IMR-90 (cell line): ENCODE results near the gene GGA2. TPM values are rescaled to one million over a fixed set of nuclear protein-coding genes. Genes with fewer than 3 reads are reported as not detected.

ENCODE experiments used
- ATAC-seq: fragments of 200-7000 bp; cut with Tn5 transposase; 2 replicates; pipeline ENCODE4 v1.9.1; 2020; ENCODE audit warnings: low read depth, mild to moderate bottlenecking, moderate library complexity
- BruUV-seq: library from RNA; stranded (reverse); fragments of 400-500 nt; replicated peaks from 2 replicates; lab custom pipeline; 2021; lab: Mats Ljungman, UMichigan
- CTCF ChIA-PET: fragments of 300-600 bp; formaldehyde crosslinking; extraction: SDS; loops from one replicate; lab custom pipeline; 2021; ENCODE audit warnings: antibody characterized with exemption; lab: Yijun Ruan, JAX
- POLR2A ChIA-PET: fragments of 300-600 bp; sonication (Branson Sonifier 250); formaldehyde crosslinking; loops from one replicate; lab custom pipeline; 2022; ENCODE audit warnings: antibody characterized with exemption; ENCODE audit not compliant: unreplicated experiment; lab: Charles Lee
- DNase-seq: peaks from one replicate; pipeline ENCODE4 v3.0.0; 2013
- H2AFZ ChIP-seq: replicated peaks from 2 replicates; pipeline ENCODE3; 2013; ENCODE audit warnings: low read length, mild to moderate bottlenecking; ENCODE audit not compliant: poor library complexity
- H2AK5ac ChIP-seq: 2 replicates; pipeline ENCODE4 v1.6.1; 2013; ENCODE audit warnings: low read depth, low read length, inconsistent platforms
- H2AK9ac ChIP-seq: replicated peaks from 2 replicates; pipeline ENCODE3; 2013; ENCODE audit warnings: mild to moderate bottlenecking, low read depth, low read length, moderate library complexity; ENCODE audit not compliant: poor library complexity
- H2BK120ac ChIP-seq: 2 replicates; pipeline ENCODE4 v1.6.1; 2013; ENCODE audit warnings: low read depth, low read length, inconsistent platforms
- H2BK15ac ChIP-seq: 3 replicates; pipeline ENCODE4 v1.6.1; 2013; ENCODE audit warnings: low read depth, low read length, inconsistent platforms
- H2BK20ac ChIP-seq: 2 replicates; pipeline ENCODE4 v1.6.1; 2013; ENCODE audit warnings: low read depth, mild to moderate bottlenecking, inconsistent platforms, low read length, moderate library complexity
- H2BK5ac ChIP-seq: 2 replicates; pipeline ENCODE4 v1.6.1; 2013; ENCODE audit warnings: mild to moderate bottlenecking, low read depth, low read length, inconsistent platforms; ENCODE audit not compliant: poor library complexity, severe bottlenecking
- H3K14ac ChIP-seq: replicated peaks from 2 replicates; pipeline ENCODE4 v1.6.1; 2013; ENCODE audit warnings: low read depth, low read length, inconsistent platforms
- H3K18ac ChIP-seq: 2 replicates; pipeline ENCODE4 v1.6.1; 2013; ENCODE audit warnings: low read depth, low read length, control low read depth
- H3K23ac ChIP-seq: 2 replicates; pipeline ENCODE4 v1.6.1; 2013; ENCODE audit warnings: low read depth, low read length, inconsistent platforms
- H3K27ac ChIP-seq: 2 replicates; pipeline ENCODE4 v1.5.1; 2013; ENCODE audit warnings: mild to moderate bottlenecking, control low read depth, low read length; ENCODE audit not compliant: insufficient read depth
- H3K27me3 ChIP-seq: 2 replicates; pipeline ENCODE4 v1.6.1; 2013; ENCODE audit warnings: low read length; ENCODE audit not compliant: control insufficient read depth, insufficient read depth
- H3K36me3 ChIP-seq: 2 replicates; pipeline ENCODE4 v1.6.1; 2013; ENCODE audit warnings: low read length, mixed read lengths; ENCODE audit not compliant: control insufficient read depth, insufficient read depth
- H3K4ac ChIP-seq: 2 replicates; pipeline ENCODE4 v1.6.1; 2013; ENCODE audit warnings: low read depth, low read length, inconsistent platforms
- H3K4me1 ChIP-seq: 2 replicates; pipeline ENCODE4 v1.6.1; 2013; ENCODE audit warnings: low read length, mixed read lengths; ENCODE audit not compliant: control insufficient read depth, insufficient read depth
- H3K4me2 ChIP-seq: 2 replicates; pipeline ENCODE4 v1.6.1; 2013; ENCODE audit warnings: low read depth, mild to moderate bottlenecking, control low read depth, low read length, moderate library complexity
- H3K4me3 ChIP-seq: 2 replicates; pipeline ENCODE4 v1.5.1; 2013; ENCODE audit warnings: low read depth, mild to moderate bottlenecking, control low read depth, low read length, moderate library complexity; ENCODE audit not compliant: insufficient read depth
- H3K56ac ChIP-seq: 2 replicates; pipeline ENCODE4 v1.6.1; 2013; ENCODE audit warnings: low read length, inconsistent platforms; ENCODE audit not compliant: insufficient read depth; ENCODE audit errors: extremely low read depth
- H3K79me1 ChIP-seq, 2 experiments: 2 replicates each; pipeline ENCODE4 v1.6.1; 2013; ENCODE audit warnings: low read length in 2 of 2, inconsistent platforms in 1 of 2, low read depth in 1 of 2
- H3K9ac ChIP-seq: 2 replicates; pipeline ENCODE4 v1.6.1; 2013; ENCODE audit warnings: low read depth, low read length, control low read depth
- H3K9me1 ChIP-seq: 2 replicates; pipeline ENCODE4 v1.6.1; 2013; ENCODE audit warnings: low read length, inconsistent platforms; ENCODE audit not compliant: insufficient read depth
- H3K9me3 ChIP-seq: 2 replicates; pipeline ENCODE4 v1.6.1; 2013; ENCODE audit warnings: low read length; ENCODE audit not compliant: control insufficient read depth, insufficient read depth
- H4K20me1 ChIP-seq: 2 replicates; pipeline ENCODE4 v1.6.1; 2013; ENCODE audit warnings: low read length, inconsistent platforms; ENCODE audit not compliant: insufficient read depth
- H4K5ac ChIP-seq: 2 replicates; pipeline ENCODE4 v1.6.1; 2013; ENCODE audit warnings: mild to moderate bottlenecking, low read depth, low read length, control low read depth
- H4K8ac ChIP-seq, 2 experiments: 2 replicates each; pipeline ENCODE4 v1.6.1; 2013; ENCODE audit warnings: low read depth in 2 of 2, low read length in 2 of 2, control low read depth in 1 of 2, inconsistent platforms in 1 of 2
- H4K91ac ChIP-seq: 2 replicates; pipeline ENCODE4 v1.6.1; 2013; ENCODE audit warnings: low read depth, low read length, inconsistent platforms; ENCODE audit not compliant: insufficient read depth
- CEBPB ChIP-seq: IDR thresholded peaks from 2 replicates; pipeline ENCODE4 v1.6.1; 2012; ENCODE audit warnings: low read depth, low read length, improper control_type of control experiment
- CHD1 ChIP-seq: IDR thresholded peaks from 2 replicates; pipeline ENCODE4 v1.6.1; 2012; ENCODE audit warnings: low read depth, low read length, improper control_type of control experiment
- SMC3 ChIP-seq: fragments of 150-350 bp; IDR thresholded peaks from 2 replicates; pipeline ENCODE4 v1.6.1; 2016; ENCODE audit warnings: low read depth, mild to moderate bottlenecking, antibody characterized with exemption, low read length, moderate library complexity
- WGBS, 2 experiments: methylation state at CpG; one replicate each; pipeline versions ENCODE4 v1.1.5 to v1.1.7; 2013; ENCODE audit warnings: missing lambda C conversion rate in 2 of 2; ENCODE audit not compliant: insufficient read length in 1 of 2; ENCODE audit errors: extremely low coverage in 2 of 2; 5-methylcytosine and 5-hydroxymethylcytosine counted together
- dilution Hi-C: fragments of 300-500 bp; cut with HindIII; formaldehyde crosslinking; loops from one replicate; pipeline ENCODE4 v1.14.3; 2018; ENCODE audit warnings: low sequenced_read_pairs; ENCODE audit not compliant: unreplicated experiment
- in situ Hi-C: fragments of 300-500 bp; cut with MboI; formaldehyde crosslinking; loops from 3 replicates; pipeline ENCODE4 v1.14.3; 2019; ENCODE audit warnings: low sequenced_read_pairs, inconsistent platforms, mixed read lengths
- intact Hi-C: fragments of 100-400 bp; cut with micrococcal nuclease; formaldehyde crosslinking; loops from 2 replicates; pipeline ENCODE4 v1.10.0; 2022
- polyA plus RNA-seq, 3 experiments: library from polyadenylated mRNA; depleted of rRNA; stranded (reverse); fragments of >200 nt; gene quantifications; 2 replicates each; pipeline ENCODE4 v1.2.3, GENCODE V29; 2012; ENCODE audit warnings: low replicate concordance in 1 of 3
- total RNA-seq: library from RNA; depleted of rRNA; stranded (reverse); fragments of >200 nt; gene quantifications from 2 replicates; pipeline ENCODE4 v1.2.3, GENCODE V29; 2012
- TF ChIP-seq, protein P1 (sequence below): fragments of 150-350 bp; IDR thresholded peaks from 2 replicates; pipeline ENCODE4 v1.6.1; 2017; ENCODE audit warnings: mild to moderate bottlenecking, antibody characterized with exemption, low read length, low read depth

Gene GGA2
- total and polyA plus RNA-seq, 2 of the 4 experiments (the other 2 are of a cell fraction): 16.5 to 30.1 TPM

DNA sequence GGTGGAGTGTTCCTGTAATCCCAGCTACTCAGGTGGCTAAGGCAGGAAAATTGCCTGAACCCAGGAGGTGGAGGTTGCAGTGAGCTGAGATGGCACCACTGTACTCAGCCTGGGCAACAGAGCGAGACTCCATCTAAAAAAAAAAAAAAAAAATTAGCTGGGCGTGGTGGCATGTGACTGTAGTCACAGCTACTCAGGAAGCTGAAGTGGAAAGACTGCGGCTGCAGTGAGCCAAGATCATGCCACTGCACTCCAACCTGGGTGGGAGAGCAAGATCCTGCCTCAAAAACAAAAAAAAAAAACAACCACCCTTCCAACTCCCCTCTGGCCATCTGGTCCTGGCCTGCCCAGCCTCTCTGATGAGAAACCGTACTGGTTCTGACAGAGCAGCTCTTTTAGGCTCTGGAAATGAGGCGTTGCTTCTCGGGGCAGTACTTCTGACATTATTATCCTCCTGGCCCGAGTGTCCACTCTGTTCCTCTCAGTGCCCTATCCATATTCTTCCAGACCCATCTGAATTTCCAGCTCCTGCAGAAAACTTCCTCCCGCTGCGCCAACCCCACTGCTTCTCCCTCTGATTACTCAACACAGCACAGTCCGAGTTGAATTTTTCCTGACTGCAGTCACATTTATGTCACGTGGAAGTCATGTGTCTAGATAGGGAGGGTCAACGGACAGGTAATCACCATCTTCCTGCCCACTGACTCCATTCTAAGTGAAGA, 13.3 kb downstream of the GGA2 start:
- Histone ChIP-seq H2BK5ac (no peak overlapping the region), H3K23ac (no peak overlapping the region), H2AK9ac (no peak overlapping the region), H4K91ac (no peak overlapping the region), H3K4ac (no peak overlapping the region), H3K27ac (no peak overlapping the region), H3K79me1 (peaks cover 20 to 59% of the 10 kb centered on the region in 2 experiments), H3K4me3 (no peak overlapping the region), H2BK20ac (no peak overlapping the region), H2BK15ac (no peak overlapping the region), H3K27me3 (no peaks in the 10 kb centered on the region), H3K18ac (no peak overlapping the region), H4K8ac (no peak overlapping the region), H3K9me1 (peaks cover 10% of the 10 kb centered on the region), H3K9ac (no peak overlapping the region), H2AFZ (no peak overlapping the region), H3K4me2 (no peak overlapping the region), H4K20me1 (peaks cover 35% of the 10 kb centered on the region), H3K56ac (no peak overlapping the region), H2BK120ac (no peak overlapping the region), H4K5ac (no peak overlapping the region), H2AK5ac (no peak overlapping the region), H3K9me3 (no peaks in the 10 kb centered on the region), H3K4me1 (peaks cover 5% of the 10 kb centered on the region; the same call in 1 of the 2 replicates), H3K36me3 (peaks cover 27% of the 10 kb centered on the region), H3K14ac (no peak overlapping the region)
- in situ Hi-C loops: no loop called here
- intact Hi-C loops: no loop called here
- CTCF ChIA-PET: interaction anchor here (0.6 kb wide), 1 partner anchor 27 kb away, joined by 4 read pairs; no protein-coding TSS in a partner anchor
- POLR2A ChIA-PET: no interaction called here
- DNase-seq (peak; percentile 21), ATAC-seq (no peak; the same call in 1 of the 2 replicates)
- 93% methylated on average over 4 of the region's 12 CpGs; no CpG with 5 or more reads in 1 of the 2 experiments for WGBS, 2 experiments
- TF ChIP-seq CEBPB: peak; percentile 48; the same call in 1 of the 2 replicates
- TF ChIP-seq SMC3: no peak
- TF ChIP-seq CHD1: no peak
- TF ChIP-seq, protein P1, sequence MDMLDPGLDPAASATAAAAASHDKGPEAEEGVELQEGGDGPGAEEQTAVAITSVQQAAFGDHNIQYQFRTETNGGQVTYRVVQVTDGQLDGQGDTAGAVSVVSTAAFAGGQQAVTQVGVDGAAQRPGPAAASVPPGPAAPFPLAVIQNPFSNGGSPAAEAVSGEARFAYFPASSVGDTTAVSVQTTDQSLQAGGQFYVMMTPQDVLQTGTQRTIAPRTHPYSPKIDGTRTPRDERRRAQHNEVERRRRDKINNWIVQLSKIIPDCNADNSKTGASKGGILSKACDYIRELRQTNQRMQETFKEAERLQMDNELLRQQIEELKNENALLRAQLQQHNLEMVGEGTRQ: 0 out of 2 replicates have a peak, but pooled peaks have one; percentile 35
- dilution Hi-C loops: no loop called here
- BruUV-seq: no TSS peak
